ENCODE results near the gene CD9.

CD9 gene

DNA sequence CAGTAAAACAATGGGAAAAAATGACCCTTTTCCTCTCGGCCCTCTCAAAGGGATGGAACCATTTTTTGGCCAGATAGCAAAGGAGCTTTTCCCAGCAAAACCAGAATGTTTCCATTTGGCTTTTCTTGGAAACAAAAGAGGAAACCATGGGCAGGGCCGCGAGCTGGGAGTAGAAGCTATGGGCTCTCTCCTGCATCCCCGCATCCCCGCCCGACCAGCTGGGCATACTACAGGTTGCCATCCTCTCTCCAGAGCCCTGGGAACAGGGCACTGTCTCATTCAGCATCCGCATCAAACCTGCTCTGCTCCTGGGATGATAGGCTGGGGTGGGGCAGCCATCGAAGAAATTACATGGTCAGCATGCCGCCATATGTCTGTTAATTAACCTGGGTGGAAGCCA, 20.9 kb downstream of the CD9 start:
- no peak for DNase-seq (ENCODE audit: low spot score)

DNA sequence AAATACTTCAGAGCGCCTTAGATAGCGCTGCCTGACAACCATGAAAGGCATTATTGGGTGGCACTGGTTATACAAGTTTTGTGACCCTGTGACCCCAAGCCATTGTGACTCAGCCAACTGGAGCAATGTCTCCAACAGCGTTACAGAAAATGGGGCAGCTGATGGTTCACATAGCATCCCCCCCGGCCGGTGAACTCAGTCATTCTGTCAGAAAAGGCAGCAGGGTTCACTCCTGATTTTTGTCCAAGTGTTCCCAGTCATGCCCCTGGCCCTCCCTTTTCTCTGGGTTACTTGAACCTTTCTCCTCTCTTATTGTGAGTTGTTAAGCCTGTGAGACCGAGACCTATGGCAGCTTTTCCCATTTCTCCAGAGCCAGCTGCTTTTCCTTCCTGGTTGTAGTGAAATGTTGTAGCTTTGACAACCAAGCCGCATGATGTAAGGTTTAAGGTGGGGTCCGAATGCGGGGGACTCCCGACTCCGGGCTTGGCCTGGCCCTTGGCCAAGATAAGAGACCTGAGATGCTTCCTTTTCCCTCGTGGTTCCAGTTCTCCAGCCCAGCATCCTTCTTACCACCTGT, 22.0 kb downstream of the CD9 start:
- no peak for DNase-seq (ENCODE audit: low spot score)

DNA sequence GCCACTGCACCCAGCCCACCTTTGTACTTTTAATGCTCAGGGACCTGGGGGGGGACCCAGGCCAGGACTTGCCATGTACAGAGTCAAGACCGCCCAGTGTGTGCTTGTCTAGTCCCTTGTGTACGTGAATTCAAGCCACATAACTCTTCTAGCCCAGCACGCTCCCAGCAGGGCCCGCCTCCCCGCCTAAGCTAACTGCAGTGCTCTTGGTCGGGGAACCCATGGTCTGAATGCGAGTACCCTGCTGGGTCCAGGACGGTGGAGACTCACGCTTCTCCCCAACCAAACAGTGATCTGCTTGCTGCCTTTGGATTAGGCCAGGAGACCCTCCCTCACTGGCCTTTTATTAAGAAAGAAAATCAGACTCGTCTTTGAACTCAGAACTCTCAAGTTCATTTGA, 23.3 kb downstream of the CD9 start:
- DNase-seq (ENCODE audit: low spot score): no peak

DNA sequence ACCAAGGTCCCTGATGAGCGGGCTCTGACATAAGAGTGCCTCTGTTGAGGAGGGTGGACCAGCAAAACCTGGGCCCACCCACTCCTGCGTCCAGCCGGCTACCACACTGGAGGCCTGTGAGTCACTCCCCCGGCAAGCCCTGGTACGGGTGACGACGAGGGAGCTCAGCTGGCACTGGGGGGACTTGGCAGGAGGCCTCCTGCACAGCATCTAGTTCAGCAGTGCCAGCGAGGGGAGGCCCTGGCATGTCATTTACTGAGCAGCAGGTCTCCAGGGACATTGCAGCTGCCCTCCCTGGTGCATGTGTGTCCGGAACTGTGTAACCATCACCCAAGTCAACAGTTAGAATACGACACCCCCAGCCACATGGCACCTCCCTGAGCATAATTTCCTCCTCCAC, 24.4 kb downstream of the CD9 start:
- DNase-seq (ENCODE audit: low spot score): no peak

DNA sequence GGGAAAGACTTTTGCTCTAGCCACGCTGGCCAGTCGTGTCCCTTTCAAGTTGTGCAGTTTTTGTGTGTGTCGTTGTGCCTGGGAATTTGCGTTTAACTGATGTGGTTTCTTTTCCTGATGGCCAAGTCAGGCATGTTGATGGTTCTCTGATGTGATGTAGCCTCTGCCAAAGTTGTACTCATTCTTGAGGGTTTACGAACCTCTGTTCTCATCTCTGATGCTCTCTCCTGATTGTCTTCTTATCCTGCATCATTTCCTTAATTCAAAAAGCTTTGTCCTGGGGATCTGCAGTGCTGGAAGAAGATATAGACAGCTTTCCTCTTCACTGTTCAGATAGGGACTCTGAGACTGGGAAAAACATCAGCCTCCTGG, 25.4 kb downstream of the CD9 start:
- no peak for DNase-seq (ENCODE audit: low spot score)

DNA sequence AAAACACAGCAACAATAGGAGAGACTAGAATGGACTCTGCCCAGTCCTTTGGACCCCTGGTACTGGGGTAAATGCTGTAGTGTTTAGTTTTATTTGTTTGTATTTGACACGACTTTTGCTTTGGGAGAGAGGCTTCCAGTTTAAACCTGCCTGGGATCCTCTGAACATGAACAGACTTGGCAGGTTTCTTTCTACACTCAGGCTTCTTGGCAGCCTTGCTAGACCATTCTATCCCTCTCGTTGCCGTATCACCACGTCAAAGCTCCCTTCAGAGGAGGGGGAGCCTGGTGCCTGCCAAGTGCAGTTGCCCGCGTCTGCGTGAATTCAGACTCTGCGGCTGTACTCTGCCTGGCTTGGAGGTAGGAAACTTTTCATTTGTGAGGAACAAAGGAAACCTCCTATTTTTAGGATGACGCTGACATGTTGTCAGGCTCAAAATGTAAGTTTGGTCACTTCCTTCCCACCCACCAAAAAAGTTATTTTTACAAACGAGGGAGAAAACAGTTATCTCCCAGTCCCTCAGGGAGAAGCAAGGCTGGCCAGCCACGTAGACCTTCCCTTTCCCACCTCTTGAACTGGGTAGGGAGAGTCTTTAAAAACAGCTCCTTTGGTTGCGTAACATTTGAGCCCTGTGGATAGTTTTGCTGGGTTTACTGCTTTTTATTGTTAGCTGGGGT, 25.9 kb downstream of the CD9 start:
- DNase-seq (ENCODE audit: low spot score): no peak

DNA sequence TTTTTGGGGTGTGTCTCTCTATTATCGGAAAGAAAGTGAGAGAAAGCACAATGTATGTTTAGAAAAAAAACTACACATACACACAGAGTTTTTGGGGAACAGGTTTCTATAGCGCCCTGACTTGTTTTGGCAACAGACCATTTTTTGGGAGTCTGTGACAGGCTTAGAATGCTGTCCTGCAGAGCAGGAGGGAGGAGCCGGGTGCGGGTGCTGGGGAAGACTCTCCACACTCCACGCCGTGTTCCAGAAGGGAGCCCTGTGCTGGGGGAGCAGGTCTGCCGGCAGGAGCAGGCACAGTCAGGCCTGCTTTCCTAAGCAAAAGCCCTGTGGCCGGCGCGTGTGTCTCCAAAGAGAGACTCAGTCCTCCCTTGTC, 26.5 kb downstream of the CD9 start:
- DNase-seq (ENCODE audit: low spot score): no peak

DNA sequence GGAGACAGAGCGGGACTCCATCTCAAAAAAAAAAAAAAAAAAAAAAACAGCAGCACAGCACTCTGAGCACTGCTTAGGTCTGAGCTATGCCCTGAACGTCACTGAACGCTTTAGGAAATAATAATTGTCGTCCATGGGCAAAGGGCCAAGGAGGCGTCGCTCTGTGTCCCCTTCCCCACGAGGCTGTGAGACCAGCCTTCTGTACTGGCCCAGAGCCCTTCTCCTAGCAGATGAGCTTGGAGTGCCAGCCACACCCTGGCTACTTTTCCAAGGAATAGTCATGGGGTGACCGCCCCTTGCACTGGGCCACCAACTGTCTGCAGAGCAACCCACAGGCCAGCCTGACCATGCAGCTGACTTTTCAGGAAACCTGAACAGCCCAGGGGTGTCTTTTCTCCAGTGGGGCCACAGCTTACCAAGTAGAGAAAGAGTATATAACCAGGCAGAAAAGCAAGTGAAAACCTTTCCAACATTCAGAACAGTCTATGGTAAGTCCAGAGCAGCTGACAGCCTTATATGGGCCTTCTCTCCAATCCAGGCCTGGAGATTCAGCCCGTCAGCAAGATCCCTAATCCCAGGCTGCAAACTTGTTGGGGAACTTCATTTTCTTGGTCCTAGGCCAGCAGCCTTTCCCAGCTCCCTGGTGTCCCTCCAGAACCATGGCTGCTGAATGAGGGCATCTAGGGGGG, 28.5 kb downstream of the CD9 start:
- no peak for DNase-seq (ENCODE audit: low spot score)

DNA sequence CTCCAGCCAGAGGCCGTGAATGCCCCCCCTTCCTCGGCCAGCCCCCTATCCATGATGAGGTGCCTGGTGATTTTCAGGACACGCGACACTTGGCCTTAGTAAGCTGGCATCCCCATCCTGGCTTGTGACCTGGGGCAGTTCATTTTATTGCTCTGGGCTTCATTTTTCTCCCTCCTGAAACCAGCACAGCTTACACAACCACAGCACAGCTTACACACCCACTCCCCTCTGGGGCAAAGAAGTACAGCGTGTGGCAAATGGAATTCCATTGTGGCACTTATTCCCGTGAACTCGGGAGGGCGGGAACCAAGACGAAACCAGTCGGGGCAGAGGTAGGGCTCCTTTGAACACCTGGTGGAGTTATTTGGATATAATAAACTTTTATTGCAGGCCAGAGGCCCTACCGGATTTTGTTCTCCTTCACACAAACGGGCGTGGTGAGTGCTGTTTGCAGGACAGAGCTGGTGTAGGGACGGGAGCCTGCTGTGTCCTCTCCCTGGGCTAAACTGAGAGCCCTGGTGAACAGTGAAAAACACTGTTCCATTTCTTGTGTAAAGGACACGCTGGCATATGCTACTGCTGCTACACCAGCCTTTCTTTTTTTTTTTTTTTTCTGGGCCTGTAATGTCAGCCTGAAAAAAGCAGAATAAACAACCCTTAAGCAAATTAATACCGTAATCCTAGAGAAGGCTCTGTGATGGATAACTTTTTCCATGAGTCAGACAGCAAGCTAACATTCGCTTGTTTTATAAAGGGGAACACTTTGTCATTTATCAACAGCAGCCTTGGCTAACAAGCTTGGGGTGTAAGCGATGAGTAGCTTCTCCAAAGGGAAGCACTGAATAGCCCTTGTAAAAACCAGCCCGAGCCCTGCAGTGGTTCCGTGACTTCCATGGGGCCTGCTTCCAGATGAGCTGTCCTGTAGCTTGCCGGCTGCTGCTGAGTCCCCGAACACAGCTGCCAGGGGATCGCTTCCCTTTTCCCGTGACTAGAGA, 29.3 kb downstream of the CD9 start:
- no peak for DNase-seq (ENCODE audit: low spot score)

DNA sequence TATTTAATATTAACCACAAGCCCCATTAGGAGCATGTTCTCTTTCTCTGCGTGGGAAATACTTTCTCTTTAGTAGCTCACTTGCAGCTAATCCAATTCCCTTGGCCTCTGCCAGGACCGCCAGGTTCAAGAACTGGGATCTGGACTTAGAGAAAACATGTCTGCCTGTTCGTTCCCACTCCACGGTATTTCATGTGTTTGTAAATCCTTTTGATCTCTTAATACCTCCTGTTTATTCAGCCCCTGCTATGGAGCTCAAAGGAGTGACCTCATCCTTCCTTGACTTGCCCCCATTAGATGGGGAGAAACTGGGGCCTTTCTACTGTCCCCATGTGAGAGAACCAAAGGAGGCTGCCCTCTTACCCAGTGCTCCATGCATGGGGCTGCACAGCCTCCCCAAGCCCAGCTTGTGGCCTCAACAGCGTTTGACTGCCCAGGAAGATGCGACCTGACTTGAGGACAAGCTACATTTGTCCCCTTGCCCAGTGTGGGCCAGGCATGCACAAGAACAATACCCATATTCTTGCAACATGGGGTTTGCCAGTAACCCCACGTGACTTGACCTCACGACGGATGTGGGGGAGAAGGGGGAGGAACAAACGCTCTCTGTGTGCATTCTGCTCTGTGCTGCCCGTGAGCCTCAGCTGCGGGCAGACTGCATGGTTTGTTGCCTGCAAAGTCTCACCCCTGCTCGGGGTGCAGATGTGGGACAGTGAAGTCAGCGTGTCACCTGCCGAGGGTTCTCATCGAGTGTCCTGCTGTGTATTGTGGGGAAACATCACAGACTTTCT, 30.3 kb downstream of the CD9 start:
- DNase-seq (ENCODE audit: low spot score): peak; percentile 72

DNA sequence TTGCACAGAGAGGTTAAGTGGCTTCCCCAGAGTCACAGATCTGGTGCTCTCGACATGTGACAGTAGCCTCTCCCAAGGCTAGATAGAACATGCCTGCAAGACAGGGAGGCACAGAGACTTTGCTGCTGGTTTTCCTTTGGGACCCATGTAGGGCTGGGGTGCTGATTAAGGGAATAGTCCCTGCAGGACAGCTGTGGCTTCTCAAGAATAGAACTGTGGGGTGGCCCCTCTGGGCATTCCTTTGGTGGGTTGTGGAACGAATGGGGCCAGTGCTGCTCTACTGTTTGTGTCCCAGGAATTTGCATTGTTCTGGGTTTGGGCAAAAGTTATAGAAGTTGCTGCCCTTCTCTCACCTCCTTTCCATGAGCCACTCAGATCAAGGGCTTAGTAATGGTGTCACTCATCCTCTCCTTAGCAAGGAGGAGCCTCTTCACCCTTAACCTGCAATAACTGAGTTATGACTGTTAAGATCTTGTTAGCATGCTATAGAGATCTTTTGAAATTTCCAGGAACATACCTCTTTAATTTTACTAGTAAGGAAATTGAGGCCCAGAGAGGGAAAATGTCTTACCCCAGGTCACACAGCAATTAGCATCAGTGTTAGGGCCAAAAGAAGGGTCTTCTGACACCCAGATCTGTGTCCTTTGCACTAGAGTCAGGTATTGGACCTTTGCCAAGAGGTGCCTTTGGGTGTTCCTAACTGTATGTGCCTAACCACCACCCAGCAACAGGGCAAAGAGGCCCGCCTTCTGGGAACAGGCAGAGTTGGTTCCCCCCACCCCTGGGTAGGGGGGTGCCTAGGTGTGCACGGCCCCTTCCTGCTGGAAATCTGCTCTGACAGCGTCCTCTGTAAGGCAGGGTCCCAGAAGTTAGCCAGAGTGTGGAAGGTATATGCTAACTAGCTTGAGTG, 31.4 kb downstream of the CD9 start:
- DNase-seq (ENCODE audit: low spot score): no peak

DNA sequence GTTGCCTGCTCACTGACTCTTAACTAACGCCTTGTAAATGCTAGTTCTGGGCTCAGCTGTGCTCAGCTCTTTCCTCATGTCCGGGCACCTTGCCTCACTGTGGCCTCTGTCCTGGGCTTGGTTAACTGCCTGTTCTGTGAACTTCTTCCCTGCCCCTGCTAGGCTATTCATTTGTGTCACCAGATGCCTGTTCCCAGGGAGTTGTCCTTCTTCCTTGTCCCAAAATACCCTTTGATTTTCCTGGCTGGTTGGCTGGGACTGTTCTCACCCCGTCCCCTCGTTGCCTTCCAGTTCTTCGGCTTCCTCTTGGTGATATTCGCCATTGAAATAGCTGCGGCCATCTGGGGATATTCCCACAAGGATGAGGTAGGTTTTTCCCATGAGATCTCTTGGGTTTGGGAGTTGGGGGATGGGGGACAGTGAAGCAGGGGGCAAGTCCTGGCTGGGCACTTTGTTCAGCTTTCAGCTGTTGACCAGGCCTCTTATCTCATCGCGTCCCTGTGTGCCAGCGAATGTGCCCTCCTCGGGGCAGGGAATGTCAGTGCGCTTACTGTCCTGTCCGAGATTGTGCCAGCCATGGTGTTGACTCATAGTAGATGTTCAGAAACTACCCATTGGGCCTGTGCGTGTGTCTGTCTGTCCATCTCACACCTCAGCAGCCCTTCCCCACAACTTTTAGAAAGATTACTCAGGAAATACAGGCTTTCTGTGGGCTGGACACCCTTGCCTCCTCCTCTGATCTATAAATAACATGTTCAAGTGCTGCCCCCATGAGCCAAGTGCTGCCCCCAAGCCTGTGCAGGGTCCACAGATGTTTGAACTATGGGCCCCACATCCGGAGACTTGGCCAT, 33.1 kb downstream of the CD9 start:
- no peak for DNase-seq (ENCODE audit: low spot score)

DNA sequence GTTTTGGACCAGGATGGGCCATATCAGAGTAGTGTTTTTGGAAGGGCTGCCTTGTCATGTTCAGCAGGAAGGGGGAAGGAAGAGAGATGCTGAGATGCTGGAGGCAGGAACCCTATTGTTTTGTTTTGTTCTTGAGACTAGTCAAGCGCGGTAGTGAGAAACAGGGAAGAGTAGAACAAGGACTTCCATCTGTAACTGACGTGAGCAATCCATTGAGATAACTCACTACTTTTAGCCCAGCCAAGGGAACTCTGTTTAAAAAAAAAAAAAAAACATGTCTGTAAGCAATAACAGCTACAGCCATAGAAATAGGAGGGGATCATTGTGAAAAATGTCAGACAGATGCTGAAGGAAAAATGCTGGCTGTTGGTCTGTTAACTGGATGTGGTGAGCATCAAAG, 34.0 kb downstream of the CD9 start:
- DNase-seq (ENCODE audit: low spot score): no peak

DNA sequence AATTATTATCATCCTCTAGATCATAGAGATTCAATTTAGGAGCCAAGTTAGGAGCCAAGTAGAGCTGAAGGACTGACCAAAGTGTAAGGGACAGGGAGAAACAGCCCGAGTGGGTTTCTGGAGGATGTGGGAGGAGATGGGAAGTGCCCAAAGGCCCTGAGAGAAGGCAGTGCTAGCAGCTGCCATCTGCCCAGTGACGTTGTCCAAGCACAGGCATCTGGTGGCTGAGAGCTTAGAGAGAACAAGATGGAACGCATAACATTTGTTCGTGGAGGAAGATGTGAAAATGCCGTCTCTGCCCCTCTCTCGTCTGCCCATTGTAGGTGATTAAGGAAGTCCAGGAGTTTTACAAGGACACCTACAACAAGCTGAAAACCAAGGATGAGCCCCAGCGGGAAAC, 34.7 kb downstream of the CD9 start:
- DNase-seq (ENCODE audit: low spot score): no peak

DNA sequence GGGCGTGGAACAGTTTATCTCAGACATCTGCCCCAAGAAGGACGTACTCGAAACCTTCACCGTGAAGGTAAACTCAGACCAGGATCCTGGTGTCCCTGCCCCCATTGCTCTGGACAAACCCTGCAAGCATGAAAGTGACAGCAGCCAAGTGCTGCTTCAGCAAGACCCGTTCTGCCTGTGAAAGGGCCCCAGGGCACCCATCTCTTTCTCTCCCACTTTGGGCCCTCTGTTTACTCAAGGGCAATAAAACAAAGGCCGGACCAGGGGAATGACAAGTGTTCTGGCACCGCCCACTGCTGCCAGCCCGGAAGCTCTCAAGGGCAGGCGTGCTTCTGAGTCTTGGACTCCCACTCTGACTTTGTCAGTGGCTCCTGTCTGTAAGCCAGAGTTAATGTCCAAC, 35.3 kb downstream of the CD9 start:
- DNase-seq (ENCODE audit: low spot score): no peak

DNA sequence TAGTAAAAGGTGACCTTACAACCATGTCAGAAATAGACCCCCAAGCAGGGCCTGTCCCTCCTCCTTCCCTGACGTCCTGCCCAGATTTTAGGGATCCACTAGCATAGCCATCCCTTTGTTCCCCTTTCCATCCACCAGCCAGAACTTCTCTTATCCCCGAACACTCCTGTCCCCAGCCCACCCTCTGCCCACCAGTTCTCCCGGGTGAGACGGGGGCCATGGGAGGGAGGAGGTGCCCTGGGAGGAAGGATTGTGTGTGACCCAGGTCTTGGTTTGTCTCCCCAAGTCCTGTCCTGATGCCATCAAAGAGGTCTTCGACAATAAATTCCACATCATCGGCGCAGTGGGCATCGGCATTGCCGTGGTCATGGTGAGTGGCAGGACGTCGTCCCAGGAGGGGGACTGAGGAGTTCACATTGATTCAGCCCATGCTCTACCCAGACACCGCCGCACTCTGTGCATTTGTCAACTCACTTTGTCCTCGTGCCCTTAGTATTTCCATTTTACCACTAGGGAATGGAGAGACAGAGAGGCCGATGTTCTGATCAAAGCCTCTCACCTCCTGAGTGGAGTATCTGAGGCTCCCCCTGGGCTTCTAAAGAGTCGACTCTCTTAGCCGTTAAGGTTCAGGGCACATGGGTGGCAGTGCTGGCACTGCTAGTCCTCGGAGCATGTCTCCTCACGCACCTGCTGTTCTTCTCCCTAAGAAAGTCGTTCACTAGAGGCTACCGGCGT, 35.9 kb downstream of the CD9 start:
- no peak for DNase-seq (ENCODE audit: low spot score)

DNA sequence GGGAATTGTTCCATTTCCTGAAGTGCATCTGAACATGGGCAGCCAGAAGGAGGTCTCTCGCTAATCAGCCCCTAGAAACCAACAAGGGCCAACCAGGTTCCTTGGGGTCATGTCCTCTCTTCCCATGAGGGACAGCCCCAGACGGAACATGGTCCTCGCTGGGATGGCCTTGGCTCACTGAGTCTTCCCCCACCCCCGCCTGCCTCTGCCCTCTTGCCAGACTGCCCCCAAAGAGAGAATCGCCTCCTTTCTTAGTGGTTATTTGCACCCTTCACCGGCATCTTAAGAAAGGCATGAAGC, 36.4 kb downstream of the CD9 start:
- no peak for DNase-seq (ENCODE audit: low spot score)

DNA sequence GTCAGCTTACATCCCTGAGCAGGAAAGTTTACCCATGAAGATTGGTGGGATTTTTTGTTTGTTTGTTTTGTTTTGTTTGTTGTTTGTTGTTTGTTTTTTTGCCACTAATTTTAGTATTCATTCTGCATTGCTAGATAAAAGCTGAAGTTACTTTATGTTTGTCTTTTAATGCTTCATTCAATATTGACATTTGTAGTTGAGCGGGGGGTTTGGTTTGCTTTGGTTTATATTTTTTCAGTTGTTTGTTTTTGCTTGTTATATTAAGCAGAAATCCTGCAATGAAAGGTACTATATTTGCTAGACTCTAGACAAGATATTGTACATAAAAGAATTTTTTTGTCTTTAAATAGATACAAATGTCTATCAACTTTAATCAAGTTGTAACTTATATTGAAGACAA, 37.6 kb downstream of the CD9 start:
- DNase-seq (ENCODE audit: low spot score): no peak

DNA sequence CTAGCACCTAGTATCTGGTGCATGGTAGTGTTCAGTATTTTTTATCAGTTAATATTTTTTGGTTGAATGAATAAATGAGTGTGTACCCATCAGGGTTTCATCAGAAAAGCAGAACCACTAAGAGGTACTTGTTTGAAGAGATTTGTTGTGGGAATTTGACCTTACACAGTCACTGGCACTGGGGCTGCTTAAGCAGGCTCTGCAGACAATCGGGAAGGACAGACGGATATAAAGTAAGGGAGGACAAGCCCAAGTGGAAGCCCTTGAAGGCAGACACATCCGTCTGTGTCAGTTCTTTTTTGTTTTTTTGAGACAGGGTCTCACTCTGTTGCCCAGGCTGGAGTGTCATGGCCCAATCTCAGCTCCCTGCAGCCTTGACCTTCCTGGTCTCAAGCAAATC, 38.7 kb downstream of the CD9 start:
- DNase-seq (ENCODE audit: low spot score): no peak
